Nephron progenitor cell (in vitro differentiated cells): Measurements from ENCODE around the gene TMEM120A.

ENCODE experiments used
- DNase-seq: peaks from one replicate; pipeline ENCODE4 v3.0.0; 2021
- H3K27ac Mint-ChIP-seq: 2 replicates; pipeline ENCODE4 v1.8.0; 2021; ENCODE audit warnings: mild to moderate bottlenecking, moderate library complexity, mixed read lengths
- H3K27me3 Mint-ChIP-seq: 2 replicates; pipeline ENCODE4 v1.8.0; 2021; ENCODE audit warnings: mild to moderate bottlenecking, low read depth, mixed read lengths; ENCODE audit not compliant: poor library complexity
- H3K36me3 Mint-ChIP-seq: 2 replicates; pipeline ENCODE4 v1.8.0; 2021; ENCODE audit warnings: low read depth, mixed read lengths
- H3K4me1 Mint-ChIP-seq: 2 replicates; pipeline ENCODE4 v1.8.0; 2021; ENCODE audit warnings: mixed read lengths
- H3K4me3 Mint-ChIP-seq: 2 replicates; pipeline ENCODE4 v1.8.0; 2021; ENCODE audit warnings: mild to moderate bottlenecking, moderate library complexity, mixed read lengths
- H3K9me3 Mint-ChIP-seq: 2 replicates; pipeline ENCODE4 v1.8.0; 2021; ENCODE audit warnings: mild to moderate bottlenecking, moderate library complexity, mixed read lengths
- CTCF ChIP-seq: fragments of 200-600 bp; sonication (generic); IDR thresholded peaks from 2 replicates; pipeline ENCODE4 v1.5.0; 2021; ENCODE audit warnings: antibody characterized with exemption

The TMEM120A gene

GRCh38 chr7:75969182-75969581 is 25.2 kb downstream of the TMEM120A start:
- peaks cover 20% of the 10 kb centered on the region for H3K36me3 Mint-ChIP-seq
- H3K4me3 Mint-ChIP-seq: no peak overlapping the region
- no peak for TF ChIP-seq CTCF
- peak overlapping the region; percentile 97 for H3K27ac Mint-ChIP-seq
- H3K9me3 Mint-ChIP-seq: no peaks in the 10 kb centered on the region
- peaks cover 72% of the 10 kb centered on the region for H3K4me1 Mint-ChIP-seq
- peaks cover 3% of the 10 kb centered on the region for H3K27me3 Mint-ChIP-seq
- DNase-seq: no peak

- H3K27ac Mint-ChIP-seq: peak overlapping the region; percentile 75
- no peak for TF ChIP-seq CTCF
- H3K9me3 Mint-ChIP-seq: no peaks in the 10 kb centered on the region
- H3K36me3 Mint-ChIP-seq: peaks cover 16% of the 10 kb centered on the region
- DNase-seq: no peak
- H3K4me1 Mint-ChIP-seq: peaks cover 75% of the 10 kb centered on the region
- peaks cover 3% of the 10 kb centered on the region for H3K27me3 Mint-ChIP-seq
- H3K4me3 Mint-ChIP-seq: no peak overlapping the region
Measured at GRCh38 chr7:75968561-75969001, 25.8 kb downstream of the TMEM120A start.

GRCh38 chr7:75968012-75968411 is 26.4 kb downstream of the TMEM120A start:
- no peak for DNase-seq
- H3K36me3 Mint-ChIP-seq: peaks cover 14% of the 10 kb centered on the region
- H3K4me3 Mint-ChIP-seq: no peak overlapping the region
- peaks cover 3% of the 10 kb centered on the region for H3K27me3 Mint-ChIP-seq
- H3K27ac Mint-ChIP-seq: no peak overlapping the region
- peaks cover 80% of the 10 kb centered on the region for H3K4me1 Mint-ChIP-seq
- no peak for TF ChIP-seq CTCF
- H3K9me3 Mint-ChIP-seq: no peaks in the 10 kb centered on the region

GRCh38 chr7:75967487-75967997 is 26.9 kb downstream of the TMEM120A start:
- H3K27ac Mint-ChIP-seq: peak overlapping the region; percentile 95

GRCh38 chr7:75967055-75967454 is 27.3 kb downstream of the TMEM120A start:
- H3K36me3 Mint-ChIP-seq: peaks cover 8% of the 10 kb centered on the region
- peaks cover 85% of the 10 kb centered on the region for H3K4me1 Mint-ChIP-seq
- H3K27me3 Mint-ChIP-seq: peaks cover under 1% of the 10 kb centered on the region
- DNase-seq: no peak
- H3K9me3 Mint-ChIP-seq: no peaks in the 10 kb centered on the region
- H3K4me3 Mint-ChIP-seq: no peak overlapping the region
- TF ChIP-seq CTCF: no peak
- H3K27ac Mint-ChIP-seq: peak overlapping the region; percentile 95

More at GRCh38 chr7:75967487-75967997, 26.9 kb downstream of the TMEM120A start:
- no peak for DNase-seq
- Mint-ChIP-seq H3K27me3 (peaks cover 3% of the 10 kb centered on the region), H3K9me3 (no peaks in the 10 kb centered on the region), H3K4me3 (no peak overlapping the region), H3K36me3 (peaks cover 12% of the 10 kb centered on the region), H3K4me1 (peaks cover 85% of the 10 kb centered on the region)
- TF ChIP-seq CTCF: no peak
